PC-3 (cell line): ENCODE measurements around the gene BCL11B. TPM values are rescaled to one million over a fixed set of nuclear protein-coding genes. Genes with fewer than 3 reads are reported as not detected.

Experiments
- ATAC-seq: fragments of 200-7000 bp; cut with Tn5 transposase; 2 replicates; pipeline ENCODE4 v1.9.1; 2020; ENCODE audit warnings: mild to moderate bottlenecking, moderate library complexity
- BruUV-seq: library from RNA; stranded (reverse); fragments of 400-500 nt; replicated peaks from 2 replicates; lab custom pipeline; 2021; lab: Mats Ljungman, UMichigan
- CTCF ChIA-PET: fragments of 300-600 bp; sonication (Branson Sonifier 250); formaldehyde crosslinking; loops from one replicate; lab custom pipeline; 2022; ENCODE audit warnings: antibody characterized with exemption; lab: Charles Lee
- POLR2A ChIA-PET: fragments of 300-600 bp; sonication (Branson Sonifier 250); formaldehyde crosslinking; loops from one replicate; lab custom pipeline; 2022; ENCODE audit warnings: antibody characterized with exemption; ENCODE audit not compliant: unreplicated experiment; lab: Charles Lee
- DNase-seq: peaks from one replicate; pipeline ENCODE4 v3.0.0-alpha.2; 2015
- H2AFZ ChIP-seq: fragments of 300-600 bp; sonication (generic); 2 replicates; pipeline ENCODE4 v1.6.0; 2016; ENCODE audit warnings: antibody characterized with exemption, low read length
- H3F3A ChIP-seq: fragments of 300-600 bp; sonication (generic); one replicate; pipeline ENCODE4 v1.6.0; 2017; ENCODE audit warnings: antibody characterized with exemption, low read length, control low read depth, mild to moderate bottlenecking; ENCODE audit not compliant: unreplicated experiment
- H3K27ac ChIP-seq: fragments of 300-600 bp; sonication (generic); 2 replicates; pipeline ENCODE4 v1.5.1; 2016; ENCODE audit warnings: mild to moderate bottlenecking, low read length
- H3K27me3 ChIP-seq: fragments of 300-600 bp; sonication (generic); 2 replicates; pipeline ENCODE4 v1.6.1; 2016; ENCODE audit warnings: low read length, mixed read lengths
- H3K36me3 ChIP-seq: fragments of 300-600 bp; sonication (generic); 2 replicates; pipeline ENCODE4 v1.6.1; 2016; ENCODE audit warnings: low read depth, mixed run types, low read length, mixed read lengths
- H3K4me1 ChIP-seq: fragments of 300-600 bp; sonication (generic); 2 replicates; pipeline ENCODE4 v1.5.1; 2016; ENCODE audit warnings: low read length; ENCODE audit not compliant: insufficient read depth
- H3K4me2 ChIP-seq: fragments of 300-600 bp; sonication (generic); 2 replicates; pipeline ENCODE4 v1.6.0; 2016; ENCODE audit warnings: low read length
- H3K4me3 ChIP-seq: fragments of 300-600 bp; sonication (generic); 2 replicates; pipeline ENCODE4 v1.5.1; 2016; ENCODE audit warnings: mild to moderate bottlenecking, low read length, mixed read lengths
- H3K79me2 ChIP-seq: fragments of 300-600 bp; sonication (generic); 2 replicates; pipeline ENCODE4 v1.6.1; 2017; ENCODE audit warnings: low read length, mixed read lengths
- H3K9ac ChIP-seq: fragments of 300-600 bp; sonication (generic); 2 replicates; pipeline ENCODE4 v1.6.0; 2016; ENCODE audit warnings: mild to moderate bottlenecking, low read length
- H3K9me2 ChIP-seq: fragments of 300-600 bp; sonication (generic); replicated peaks from 2 replicates; pipeline ENCODE4 v1.6.1; 2016; ENCODE audit warnings: mixed run types, low read length, mixed read lengths
- H3K9me3 ChIP-seq: fragments of 300-600 bp; sonication (generic); 2 replicates; pipeline ENCODE4 v1.6.1; 2016; ENCODE audit warnings: low read length, mixed read lengths
- H4K20me1 ChIP-seq: fragments of 300-600 bp; sonication (generic); 2 replicates; pipeline ENCODE4 v1.6.1; 2016; ENCODE audit warnings: low read length, mixed read lengths
- EZH2 ChIP-seq: fragments of 300-600 bp; sonication (generic); IDR thresholded peaks from one replicate; pipeline ENCODE4 v1.6.1; 2017; ENCODE audit warnings: antibody characterized with exemption, mild to moderate bottlenecking, low read length; ENCODE audit not compliant: unreplicated experiment
- EZH2phosphoT487 ChIP-seq: fragments of 300-600 bp; sonication (generic); IDR thresholded peaks from 2 replicates; pipeline ENCODE4 v1.6.1; 2018; ENCODE audit warnings: mild to moderate bottlenecking, antibody characterized with exemption, low read length, borderline replicate concordance
- intact Hi-C: fragments of 100-400 bp; cut with micrococcal nuclease; formaldehyde crosslinking; loops from 2 replicates; pipeline ENCODE4 v1.9.0; 2023
- total RNA-seq: library from RNA; depleted of rRNA; stranded (reverse); fragments of >200 nt; gene quantifications from 2 replicates; pipeline ENCODE4 v1.2.3, GENCODE V29; 2014
- TF ChIP-seq, protein P1 (sequence below): fragments of 300-600 bp; sonication (generic); conservative IDR thresholded peaks from 2 replicates; pipeline ENCODE4 v1.5.1; 2017; ENCODE audit warnings: antibody characterized with exemption, low read depth, mild to moderate bottlenecking, low read length

The BCL11B gene
- total RNA-seq, 1 experiment from 2014 or later = 0.73 TPM

DNA sequence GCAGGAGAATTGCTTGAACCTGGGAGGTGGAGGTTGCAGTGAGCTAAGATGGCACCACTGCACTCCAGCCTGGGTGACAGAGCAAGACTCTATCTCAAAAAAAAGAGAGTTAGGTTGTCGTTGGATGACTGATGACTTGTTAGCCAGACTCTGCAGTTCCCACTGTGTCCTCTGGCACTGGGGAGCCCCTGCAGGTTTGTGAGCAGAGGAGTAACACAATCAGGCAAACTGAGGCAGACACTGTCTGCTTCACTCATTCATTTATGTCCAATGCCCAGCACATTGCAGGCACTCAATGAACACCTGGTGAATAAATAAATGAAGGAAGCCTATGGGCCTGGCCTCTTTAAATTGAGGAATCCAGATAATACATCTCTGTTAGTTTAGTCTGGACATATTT, 41.2 kb upstream of the BCL11B start:
- H3K9me3 ChIP-seq = no peaks in the 10 kb centered on the region
- no peak overlapping the region for H3K4me3 ChIP-seq
- intact Hi-C loops = no loop called here
- ATAC-seq (no peak), DNase-seq (no peak)
- no peak overlapping the region for H2AFZ ChIP-seq
- no peaks in the 10 kb centered on the region for H3F3A ChIP-seq
- CTCF ChIA-PET = no interaction called here
- no peaks in the 10 kb centered on the region for H4K20me1 ChIP-seq
- peaks cover 29% of the 10 kb centered on the region for H3K27me3 ChIP-seq
- H3K79me2 ChIP-seq = no peaks in the 10 kb centered on the region
- H3K4me2 ChIP-seq = no peak overlapping the region
- H3K9ac ChIP-seq = no peak overlapping the region
- BruUV-seq = no TSS peak
- H3K4me1 ChIP-seq = no peaks in the 10 kb centered on the region
- POLR2A ChIA-PET = no interaction called here
- no peaks in the 10 kb centered on the region for H3K9me2 ChIP-seq
- H3K27ac ChIP-seq = no peak overlapping the region
- no peak for TF ChIP-seq EZH2phosphoT487
- TF ChIP-seq EZH2 = no peak
- TF ChIP-seq, protein P1, sequence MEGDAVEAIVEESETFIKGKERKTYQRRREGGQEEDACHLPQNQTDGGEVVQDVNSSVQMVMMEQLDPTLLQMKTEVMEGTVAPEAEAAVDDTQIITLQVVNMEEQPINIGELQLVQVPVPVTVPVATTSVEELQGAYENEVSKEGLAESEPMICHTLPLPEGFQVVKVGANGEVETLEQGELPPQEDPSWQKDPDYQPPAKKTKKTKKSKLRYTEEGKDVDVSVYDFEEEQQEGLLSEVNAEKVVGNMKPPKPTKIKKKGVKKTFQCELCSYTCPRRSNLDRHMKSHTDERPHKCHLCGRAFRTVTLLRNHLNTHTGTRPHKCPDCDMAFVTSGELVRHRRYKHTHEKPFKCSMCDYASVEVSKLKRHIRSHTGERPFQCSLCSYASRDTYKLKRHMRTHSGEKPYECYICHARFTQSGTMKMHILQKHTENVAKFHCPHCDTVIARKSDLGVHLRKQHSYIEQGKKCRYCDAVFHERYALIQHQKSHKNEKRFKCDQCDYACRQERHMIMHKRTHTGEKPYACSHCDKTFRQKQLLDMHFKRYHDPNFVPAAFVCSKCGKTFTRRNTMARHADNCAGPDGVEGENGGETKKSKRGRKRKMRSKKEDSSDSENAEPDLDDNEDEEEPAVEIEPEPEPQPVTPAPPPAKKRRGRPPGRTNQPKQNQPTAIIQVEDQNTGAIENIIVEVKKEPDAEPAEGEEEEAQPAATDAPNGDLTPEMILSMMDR = no peak
- H3K36me3 ChIP-seq = no peaks in the 10 kb centered on the region

DNA sequence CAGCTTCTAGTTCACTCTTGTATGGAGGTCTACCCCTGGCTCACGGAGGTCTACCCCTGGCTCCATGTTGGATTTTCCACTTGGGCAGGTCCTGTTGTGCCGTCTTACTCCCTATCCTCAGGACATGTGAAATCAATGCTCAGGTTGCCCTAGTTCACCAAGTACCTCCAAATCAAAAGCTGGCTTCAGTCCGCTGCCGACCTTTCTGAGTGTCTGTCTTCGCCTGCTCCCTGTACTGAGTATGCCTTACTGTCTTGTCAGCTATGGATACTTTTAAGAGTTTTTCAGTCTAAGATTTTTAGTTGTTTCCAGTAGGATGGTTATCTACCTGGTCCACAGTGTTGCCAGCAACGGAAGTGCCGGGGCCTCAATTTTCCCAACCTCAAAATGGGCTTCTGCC, 40.1 kb upstream of the BCL11B start:
- ATAC-seq (no peak), DNase-seq (no peak)
- H3K4me2 ChIP-seq = no peak overlapping the region
- H3F3A ChIP-seq = no peaks in the 10 kb centered on the region
- ChIA-PET CTCF (no interaction called here), POLR2A (no interaction called here)
- no peak for TF ChIP-seq EZH2
- TF ChIP-seq, protein P1 = no peak
- no peak for TF ChIP-seq EZH2phosphoT487
- H3K27ac ChIP-seq = no peak overlapping the region
- no peaks in the 10 kb centered on the region for H3K9me2 ChIP-seq
- peaks cover 29% of the 10 kb centered on the region for H3K27me3 ChIP-seq
- BruUV-seq = no TSS peak
- H3K4me3 ChIP-seq = no peak overlapping the region
- no peaks in the 10 kb centered on the region for H4K20me1 ChIP-seq
- H3K36me3 ChIP-seq = no peaks in the 10 kb centered on the region
- H2AFZ ChIP-seq = no peak overlapping the region
- H3K9ac ChIP-seq = no peak overlapping the region
- intact Hi-C loops = no loop called here
- H3K79me2 ChIP-seq = no peaks in the 10 kb centered on the region
- H3K9me3 ChIP-seq = no peaks in the 10 kb centered on the region
- no peaks in the 10 kb centered on the region for H3K4me1 ChIP-seq

DNA sequence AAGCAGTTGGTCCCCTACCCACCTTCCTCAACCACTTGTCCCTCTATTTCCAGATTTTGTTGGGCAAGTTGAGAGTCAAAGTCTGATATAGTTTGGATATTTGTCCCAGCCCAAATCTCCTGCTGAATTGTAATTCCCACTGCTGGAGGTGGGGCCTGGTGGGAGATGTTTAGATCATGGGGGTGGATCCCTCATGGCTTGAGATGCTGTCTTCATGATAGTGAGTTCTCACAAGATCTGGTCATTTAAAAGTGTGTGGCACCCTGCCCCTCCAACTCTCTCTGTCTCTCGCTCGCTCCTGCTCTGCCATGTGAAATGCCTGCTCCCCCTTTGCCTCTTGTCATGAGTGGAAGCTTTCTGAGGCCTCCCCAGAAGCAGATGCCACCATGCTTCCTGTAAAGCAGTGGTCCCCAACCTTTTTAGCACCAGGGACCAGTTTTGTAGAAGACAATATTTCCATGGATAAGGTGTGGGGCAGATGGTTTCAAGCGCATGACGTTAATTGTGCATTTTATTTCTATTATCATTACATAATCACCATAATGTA, 37.3 kb upstream of the BCL11B start:
- BruUV-seq = no TSS peak

More for the DNA sequence above, 37.3 kb upstream of the BCL11B start:
- Histone ChIP-seq H3K4me2 (no peak overlapping the region), H4K20me1 (no peaks in the 10 kb centered on the region), H3F3A (no peaks in the 10 kb centered on the region), H3K9ac (no peak overlapping the region), H3K79me2 (no peaks in the 10 kb centered on the region), H3K4me1 (no peaks in the 10 kb centered on the region), H3K9me3 (no peaks in the 10 kb centered on the region), H3K4me3 (no peak overlapping the region), H3K27ac (no peak overlapping the region), H2AFZ (no peak overlapping the region), H3K27me3 (peaks cover 45% of the 10 kb centered on the region), H3K9me2 (no peaks in the 10 kb centered on the region), H3K36me3 (no peaks in the 10 kb centered on the region)
- DNase-seq (no peak), ATAC-seq (no peak)
- TF ChIP-seq EZH2 (no peak), EZH2phosphoT487 (no peak)
- TF ChIP-seq, protein P1 = no peak
- CTCF ChIA-PET = no interaction called here
- POLR2A ChIA-PET = interaction anchor here (0.5 kb wide), 1 partner anchor 905 kb away, joined by 8 read pairs; no protein-coding TSS in a partner anchor
- intact Hi-C loops = no loop called here
